GM13976 (cell line): ENCODE data around the gene PNMA8C.

ENCODE experiments used
- DNase-seq: peaks from one replicate; pipeline ENCODE4 v3.0.0; 2012; ENCODE audit warnings: low spot score
- in situ Hi-C: fragments of 300-500 bp; cut with MboI; formaldehyde crosslinking; loops from one replicate; pipeline ENCODE4 v1.12.0; 2022; ENCODE audit warnings: low sequenced_read_pairs, mixed read lengths, inconsistent platforms; ENCODE audit not compliant: unreplicated experiment
- TF ChIP-seq, protein P1 (sequence below): IDR thresholded peaks from 2 replicates; pipeline ENCODE4 v1.5.1; 2012; ENCODE audit warnings: borderline replicate concordance, mild to moderate bottlenecking; ENCODE audit not compliant: insufficient read depth; ENCODE audit errors: extremely low read depth, missing control alignments, control extremely low read depth

Gene PNMA8C

DNA sequence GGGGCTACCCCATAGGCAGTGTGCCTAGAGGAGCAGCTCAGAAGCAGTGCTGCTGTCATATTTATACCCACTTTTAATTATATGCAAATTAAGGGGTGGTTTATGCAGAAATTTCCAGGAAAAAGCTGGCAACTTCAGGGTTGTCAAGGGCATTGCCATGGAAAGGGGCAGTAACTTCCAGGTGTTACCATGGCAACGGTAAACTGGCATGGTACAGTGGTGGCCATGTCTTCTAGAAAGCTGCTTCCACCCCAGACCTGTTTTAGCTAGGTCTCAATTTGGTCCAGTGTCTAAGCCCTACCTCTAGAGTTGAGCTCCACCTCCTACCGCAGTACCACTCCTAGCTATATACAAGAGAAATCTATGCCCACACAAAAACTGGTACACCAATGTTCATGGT is 31.3 kb upstream of the PNMA8C start:
- no peak for DNase-seq
- in situ Hi-C loops, result no loop called here
- TF ChIP-seq, protein P1, sequence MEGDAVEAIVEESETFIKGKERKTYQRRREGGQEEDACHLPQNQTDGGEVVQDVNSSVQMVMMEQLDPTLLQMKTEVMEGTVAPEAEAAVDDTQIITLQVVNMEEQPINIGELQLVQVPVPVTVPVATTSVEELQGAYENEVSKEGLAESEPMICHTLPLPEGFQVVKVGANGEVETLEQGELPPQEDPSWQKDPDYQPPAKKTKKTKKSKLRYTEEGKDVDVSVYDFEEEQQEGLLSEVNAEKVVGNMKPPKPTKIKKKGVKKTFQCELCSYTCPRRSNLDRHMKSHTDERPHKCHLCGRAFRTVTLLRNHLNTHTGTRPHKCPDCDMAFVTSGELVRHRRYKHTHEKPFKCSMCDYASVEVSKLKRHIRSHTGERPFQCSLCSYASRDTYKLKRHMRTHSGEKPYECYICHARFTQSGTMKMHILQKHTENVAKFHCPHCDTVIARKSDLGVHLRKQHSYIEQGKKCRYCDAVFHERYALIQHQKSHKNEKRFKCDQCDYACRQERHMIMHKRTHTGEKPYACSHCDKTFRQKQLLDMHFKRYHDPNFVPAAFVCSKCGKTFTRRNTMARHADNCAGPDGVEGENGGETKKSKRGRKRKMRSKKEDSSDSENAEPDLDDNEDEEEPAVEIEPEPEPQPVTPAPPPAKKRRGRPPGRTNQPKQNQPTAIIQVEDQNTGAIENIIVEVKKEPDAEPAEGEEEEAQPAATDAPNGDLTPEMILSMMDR, result no peak

DNA sequence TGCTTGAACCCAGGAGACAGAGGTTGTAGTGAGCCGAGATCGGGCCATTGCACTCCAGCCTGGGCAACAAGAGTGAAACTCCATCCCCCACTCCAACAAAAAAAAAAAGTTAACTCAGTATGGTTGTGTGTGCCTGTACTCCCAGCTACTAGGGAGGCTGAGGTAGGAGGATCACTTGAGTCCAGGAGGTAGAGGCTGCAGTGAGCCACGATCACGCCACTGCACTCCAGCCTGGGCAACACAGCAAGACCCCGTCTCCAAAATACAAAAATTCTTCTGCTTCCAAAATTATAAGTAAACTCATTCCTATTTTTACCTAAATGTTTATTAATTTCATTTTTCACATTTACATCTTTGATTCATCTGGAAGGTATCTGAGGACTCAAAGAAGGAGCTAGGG is 28.2 kb upstream of the PNMA8C start:
- no peak for DNase-seq
- in situ Hi-C loops, result no loop called here
- TF ChIP-seq, protein P1, result no peak

DNA sequence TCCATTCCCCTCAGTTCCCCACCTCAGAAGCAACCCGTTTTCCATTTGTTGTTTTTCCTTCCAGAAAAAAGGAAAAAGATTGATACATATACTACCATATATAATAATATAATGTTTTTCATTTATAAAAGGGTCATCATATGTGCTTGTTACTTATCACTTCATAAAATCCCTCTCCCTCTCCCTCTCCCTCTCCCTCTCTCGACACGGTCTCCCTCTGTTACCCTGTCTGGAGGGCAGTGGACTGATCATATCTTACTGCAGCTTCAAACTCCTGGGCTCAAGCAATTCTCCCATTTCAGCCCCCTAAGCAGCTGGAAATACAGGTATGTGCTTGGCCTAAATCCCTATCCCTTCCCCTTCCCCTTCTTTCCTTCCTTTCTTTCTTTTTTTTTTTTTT is 25.5 kb upstream of the PNMA8C start:
- no peak for DNase-seq
- TF ChIP-seq, protein P1, result no peak
- in situ Hi-C loops, result no loop called here

DNA sequence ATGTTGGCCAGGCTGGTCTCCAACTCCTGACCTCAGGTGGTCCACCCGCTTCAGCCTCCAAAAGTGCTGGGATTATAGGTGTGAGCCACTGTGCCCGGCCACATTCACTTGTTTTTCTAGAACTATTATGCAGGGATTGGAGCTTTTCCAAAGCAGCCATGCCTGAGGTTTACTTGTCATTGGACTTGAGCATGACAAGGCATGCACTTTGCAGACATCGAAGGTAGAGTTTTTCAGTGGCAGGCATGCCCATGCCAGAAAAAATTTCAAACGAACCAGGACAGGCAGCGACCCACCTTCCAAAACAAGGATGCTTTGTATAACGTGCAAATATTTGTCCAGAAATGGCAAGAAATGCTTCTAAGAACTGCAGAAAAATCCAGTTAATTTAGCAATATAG is 24.9 kb upstream of the PNMA8C start:
- TF ChIP-seq, protein P1, result no peak
- in situ Hi-C loops, result no loop called here
- DNase-seq, result no peak

DNA sequence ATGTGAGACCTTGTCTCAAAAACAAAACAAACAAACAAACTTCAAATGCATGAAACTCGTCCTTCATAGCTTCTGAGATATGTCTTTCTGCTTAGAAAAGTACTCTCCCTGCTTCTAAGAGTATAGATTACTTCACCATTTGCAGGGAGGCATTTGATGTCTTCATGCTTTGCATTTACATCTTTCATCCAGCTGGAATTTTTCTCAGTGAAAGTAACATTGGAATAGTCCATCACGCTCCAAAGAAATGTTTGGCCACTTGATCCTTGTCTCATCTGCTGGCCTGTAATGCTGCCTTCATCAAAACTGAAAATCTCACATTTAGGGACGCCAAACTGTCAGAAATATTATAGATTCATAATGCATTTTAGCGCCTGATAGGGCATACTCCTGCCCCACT is 23.4 kb upstream of the PNMA8C start:
- DNase-seq, result no peak
- in situ Hi-C loops, result no loop called here

DNA sequence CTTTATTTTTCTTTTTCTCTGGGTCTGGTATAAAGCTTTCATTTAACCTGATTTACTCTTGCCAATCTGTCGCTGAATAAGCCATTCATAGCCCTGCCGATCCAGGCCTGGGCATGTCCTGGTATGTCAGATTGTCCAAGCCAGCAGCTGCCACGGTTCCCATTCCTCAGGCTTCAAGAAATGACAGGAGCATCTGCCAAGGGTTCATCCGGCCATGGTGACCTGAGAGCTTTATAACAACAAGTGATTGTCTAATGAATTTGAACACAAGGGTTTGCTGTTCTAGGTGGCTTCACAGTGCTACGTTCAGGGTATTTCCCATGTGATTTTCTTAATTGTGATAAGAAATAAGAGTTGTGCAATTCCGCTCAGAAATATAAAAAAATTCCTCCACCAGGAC is 22.6 kb upstream of the PNMA8C start:
- DNase-seq, result no peak
- TF ChIP-seq, protein P1, result no peak
- in situ Hi-C loops, result no loop called here

More for the DNA sequence above, 23.4 kb upstream of the PNMA8C start:
- TF ChIP-seq, protein P1, result no peak

DNA sequence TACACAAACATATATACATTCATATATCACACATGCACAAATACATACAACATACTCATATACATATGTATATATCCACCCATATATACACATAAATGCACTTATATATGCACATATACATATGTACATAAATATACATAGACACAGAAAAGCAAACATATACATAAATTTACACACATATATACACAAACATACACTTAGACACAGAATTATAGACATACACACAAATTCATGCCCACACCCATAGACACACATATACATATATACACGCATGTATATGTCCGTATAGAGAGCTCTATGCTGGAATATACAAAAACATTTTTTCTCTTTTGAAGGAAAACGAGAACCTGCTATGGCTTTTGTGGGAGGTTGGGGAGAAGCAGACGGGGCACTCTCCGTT is 22.0 kb upstream of the PNMA8C start:
- TF ChIP-seq, protein P1, result no peak
- in situ Hi-C loops, result no loop called here
- DNase-seq, result no peak
